Measurements from ENCODE around the gene ARHGAP40. TPM values are rescaled to one million over a fixed set of nuclear protein-coding genes. Genes with fewer than 3 reads are reported as not detected.
A peak's percentile ranks its signal among the peaks of the same experiment; 100 is the strongest.

Gene ARHGAP40
- total RNA-seq, 4 donors from 2014 or later = not detected

DNA sequence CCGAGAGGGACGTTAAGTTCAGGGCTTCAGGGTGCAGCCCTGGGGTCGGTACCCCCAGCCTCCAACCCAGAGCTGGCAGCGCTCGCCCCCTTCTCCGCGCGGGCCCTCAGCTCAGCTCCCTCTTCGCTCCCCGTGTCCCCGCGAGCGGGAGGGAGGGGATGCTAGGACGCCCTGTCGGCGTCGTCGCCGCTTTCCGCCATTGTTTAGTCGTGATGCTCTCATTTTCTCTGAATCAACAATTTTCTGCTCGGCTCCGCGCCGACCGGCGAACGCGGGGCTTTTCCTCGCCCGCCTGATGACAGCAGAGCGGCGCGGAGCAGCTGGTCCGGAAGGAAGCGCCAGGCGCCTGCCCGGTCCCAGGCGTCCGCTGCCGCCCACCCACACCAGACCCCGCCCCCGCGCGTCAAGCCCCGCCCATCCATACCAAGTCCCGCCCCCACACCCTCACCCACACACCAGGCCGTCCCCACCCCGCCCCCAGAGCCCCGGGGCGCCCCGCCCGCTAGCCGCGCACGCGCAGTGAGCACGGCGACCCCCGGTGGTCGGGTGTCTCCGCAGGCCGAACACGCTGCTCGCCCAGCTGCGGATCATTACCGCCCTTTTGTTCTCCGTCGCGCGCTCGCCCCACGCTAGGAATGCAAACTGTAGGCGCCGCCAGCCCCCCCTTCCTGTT, 72.6 kb downstream of the ARHGAP40 start:
- Histone ChIP-seq H3K27me3 (peaks cover 0 to 45% of the 10 kb centered on the region in 2 donors), H3K4me3 (peak overlapping the region; percentile 20 to 52 (median 41)), H3K4me1 (peaks cover 0 to 14% (median 5%) of the 10 kb centered on the region in 4 donors), H3K9me3 (no peaks in the 10 kb centered on the region), H3K27ac (no peak overlapping the region), H3K36me3 (no peaks in the 10 kb centered on the region)
- WGBS, 2 donors = 1 to 3% methylated on average over 41 to 47 of the region's 75 CpGs
- TF ChIP-seq POLR2A (IDR thresholded peaks at IDR 0.05) = no peak
- DNase-seq (ENCODE audit: low spot score in 2 of 2) = no peak

DNA sequence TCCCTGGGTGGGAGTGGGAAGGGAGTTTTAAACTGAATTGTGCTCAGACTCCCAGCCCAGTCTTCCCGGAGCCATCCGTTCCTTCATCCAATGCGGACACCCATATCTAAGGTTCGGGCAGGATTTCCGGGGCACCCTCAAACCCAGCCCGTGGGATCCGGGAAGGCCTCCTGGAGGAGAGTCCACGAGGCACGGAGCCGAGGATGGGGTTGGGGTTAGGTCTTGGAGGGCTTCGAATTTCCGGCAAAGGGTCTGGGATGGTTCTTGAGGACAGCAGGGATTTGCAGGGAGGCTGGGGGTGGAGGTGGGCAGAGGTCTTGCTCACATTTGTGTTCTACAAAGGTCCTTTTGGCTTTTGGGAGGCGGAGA, 73.1 kb downstream of the ARHGAP40 start:
- Histone ChIP-seq H3K27me3 (peaks cover 0 to 45% of the 10 kb centered on the region in 2 donors), H3K4me1 (peaks cover 0 to 14% (median 5%) of the 10 kb centered on the region in 4 donors), H3K4me3 (peak overlapping the region in 1 of 4 donors; percentile 52), H3K36me3 (no peaks in the 10 kb centered on the region), H3K27ac (no peak overlapping the region), H3K9me3 (no peaks in the 10 kb centered on the region)
- 22 to 29% methylated on average over 13 of the region's 13 CpGs for WGBS, 2 donors
- DNase-seq (ENCODE audit: low spot score in 2 of 2) = no peak
- TF ChIP-seq EP300 (IDR thresholded peaks at IDR 0.05) (no peak), POLR2A (IDR thresholded peaks at IDR 0.05) (no peak)
- TF ChIP-seq, protein P1, sequence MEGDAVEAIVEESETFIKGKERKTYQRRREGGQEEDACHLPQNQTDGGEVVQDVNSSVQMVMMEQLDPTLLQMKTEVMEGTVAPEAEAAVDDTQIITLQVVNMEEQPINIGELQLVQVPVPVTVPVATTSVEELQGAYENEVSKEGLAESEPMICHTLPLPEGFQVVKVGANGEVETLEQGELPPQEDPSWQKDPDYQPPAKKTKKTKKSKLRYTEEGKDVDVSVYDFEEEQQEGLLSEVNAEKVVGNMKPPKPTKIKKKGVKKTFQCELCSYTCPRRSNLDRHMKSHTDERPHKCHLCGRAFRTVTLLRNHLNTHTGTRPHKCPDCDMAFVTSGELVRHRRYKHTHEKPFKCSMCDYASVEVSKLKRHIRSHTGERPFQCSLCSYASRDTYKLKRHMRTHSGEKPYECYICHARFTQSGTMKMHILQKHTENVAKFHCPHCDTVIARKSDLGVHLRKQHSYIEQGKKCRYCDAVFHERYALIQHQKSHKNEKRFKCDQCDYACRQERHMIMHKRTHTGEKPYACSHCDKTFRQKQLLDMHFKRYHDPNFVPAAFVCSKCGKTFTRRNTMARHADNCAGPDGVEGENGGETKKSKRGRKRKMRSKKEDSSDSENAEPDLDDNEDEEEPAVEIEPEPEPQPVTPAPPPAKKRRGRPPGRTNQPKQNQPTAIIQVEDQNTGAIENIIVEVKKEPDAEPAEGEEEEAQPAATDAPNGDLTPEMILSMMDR (IDR thresholded peaks at IDR 0.05) = no peak

DNA sequence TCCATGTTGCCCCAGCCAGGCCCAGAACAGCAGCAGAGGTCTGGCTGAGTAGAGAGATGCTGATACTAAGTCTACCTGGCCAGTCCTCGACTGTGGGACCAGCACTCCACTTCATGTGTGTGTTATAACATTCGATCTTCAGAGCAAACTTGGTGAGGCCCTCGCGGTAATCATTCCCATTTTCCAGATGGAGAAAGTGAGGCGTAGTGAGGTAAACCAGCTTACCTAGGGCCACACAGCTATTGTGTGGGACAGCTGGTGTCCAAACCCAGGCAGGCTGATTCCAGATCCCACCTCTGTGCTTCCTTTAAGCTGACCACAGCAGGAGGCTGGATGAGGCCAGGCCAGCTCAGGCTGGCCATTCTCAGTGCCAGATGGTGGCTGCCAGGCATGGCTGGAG, 75.0 kb downstream of the ARHGAP40 start:
- H3K4me1 ChIP-seq = peaks cover 0 to 14% (median 5%) of the 10 kb centered on the region in 4 donors
- H3K27me3 ChIP-seq = peaks cover 0 to 39% of the 10 kb centered on the region in 2 donors
- H3K27ac ChIP-seq = no peak overlapping the region
- WGBS, 2 donors = 91% methylated on average over 5 of the region's 5 CpGs
- H3K36me3 ChIP-seq = no peaks in the 10 kb centered on the region
- no peak overlapping the region for H3K4me3 ChIP-seq
- TF ChIP-seq POLR2A (IDR thresholded peaks at IDR 0.05) (no peak), EP300 (IDR thresholded peaks at IDR 0.05) (no peak)
- TF ChIP-seq, protein P1 (IDR thresholded peaks at IDR 0.05) = no peak
- H3K9me3 ChIP-seq = no peaks in the 10 kb centered on the region
- DNase-seq (ENCODE audit: low spot score in 2 of 2) = no peak

DNA sequence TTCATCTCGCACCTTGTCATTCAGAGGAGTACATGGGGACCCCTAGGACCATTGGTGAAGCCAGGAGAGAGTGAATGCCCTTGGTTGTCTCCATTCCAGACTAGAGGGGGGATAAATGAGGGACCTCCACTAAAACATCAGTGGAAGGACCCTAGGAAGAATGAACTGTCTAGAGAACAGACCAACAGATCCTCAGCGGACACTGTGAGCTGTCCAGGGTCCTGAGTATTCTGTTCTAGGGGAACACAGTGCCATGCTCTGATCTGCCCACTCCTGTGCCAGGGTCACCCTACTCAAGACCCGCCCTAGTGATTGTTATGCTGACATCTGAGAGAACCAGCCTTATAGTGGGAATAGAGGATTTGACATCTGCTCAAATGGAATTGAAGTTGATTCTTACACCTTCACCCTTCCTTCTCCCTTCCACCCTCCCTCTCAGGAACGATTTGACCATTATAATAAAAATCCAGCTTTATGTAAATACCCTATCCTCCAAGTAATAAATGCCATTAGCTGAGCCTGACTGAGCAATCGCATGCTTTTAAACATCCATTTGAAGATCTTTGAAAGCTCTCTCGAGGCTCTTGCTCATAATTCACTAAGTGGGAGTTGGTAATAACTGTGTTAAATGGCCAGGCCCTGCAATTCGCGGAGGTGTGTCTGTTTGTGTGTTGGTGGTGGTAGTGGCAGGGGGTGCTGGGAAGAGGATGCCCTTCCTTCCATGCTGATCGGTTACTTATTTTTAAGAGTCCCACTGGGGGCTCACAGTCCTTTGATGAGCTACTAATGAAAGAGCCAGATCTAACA, 79.1 kb downstream of the ARHGAP40 start:
- no peak for DNase-seq (ENCODE audit: low spot score in 2 of 2)
- no peaks in the 10 kb centered on the region for H3K9me3 ChIP-seq
- no peaks in the 10 kb centered on the region for H3K36me3 ChIP-seq
- no peaks in the 10 kb centered on the region for H3K27me3 ChIP-seq
- H3K27ac ChIP-seq = no peak overlapping the region
- TF ChIP-seq, protein P1 (IDR thresholded peaks at IDR 0.05) = no peak
- TF ChIP-seq EP300 (IDR thresholded peaks at IDR 0.05) (no peak), POLR2A (IDR thresholded peaks at IDR 0.05) (no peak)
- H3K4me1 ChIP-seq = no peaks in the 10 kb centered on the region
- no peak overlapping the region for H3K4me3 ChIP-seq
- 46 to 47% methylated on average over 9 of the region's 9 CpGs for WGBS, 2 donors

DNA sequence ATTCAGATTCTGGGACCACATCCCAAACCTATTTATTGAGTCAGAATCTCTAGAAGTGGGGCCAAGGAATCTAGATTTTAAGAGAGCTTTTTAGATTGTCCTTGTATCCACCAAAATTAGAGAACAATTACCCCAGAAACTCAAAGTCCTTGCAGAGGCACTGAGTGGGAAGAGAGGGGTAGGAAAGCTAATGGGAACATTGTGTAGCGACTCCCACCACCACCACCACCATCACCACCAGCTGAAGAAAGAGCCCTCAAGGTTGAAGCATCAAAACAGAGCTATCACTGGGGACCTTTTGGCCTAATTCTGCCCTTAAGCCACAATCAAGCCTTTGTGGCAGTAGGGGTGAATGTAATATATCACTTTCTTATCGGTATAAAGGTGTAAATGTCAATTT, 83.7 kb downstream of the ARHGAP40 start:
- Histone ChIP-seq H3K27ac (no peak overlapping the region), H3K27me3 (no peaks in the 10 kb centered on the region), H3K36me3 (no peaks in the 10 kb centered on the region), H3K4me1 (no peaks in the 10 kb centered on the region), H3K4me3 (no peak overlapping the region), H3K9me3 (no peaks in the 10 kb centered on the region)
- TF ChIP-seq, protein P1 (IDR thresholded peaks at IDR 0.05) = no peak
- TF ChIP-seq EP300 (IDR thresholded peaks at IDR 0.05) = no peak
- no peak for TF ChIP-seq POLR2A (IDR thresholded peaks at IDR 0.05)
- WGBS, 2 donors = 48 to 77% methylated on average over 2 of the region's 2 CpGs
- DNase-seq (ENCODE audit: low spot score in 2 of 2) = no peak

Measured in tibial nerve (tissue), 4 donors.